Measurements from ENCODE around the gene ZNF518A. TPM values are rescaled to one million over a fixed set of nuclear protein-coding genes. Genes with fewer than 3 reads are reported as not detected.

The ZNF518A gene
- total and polyA plus RNA-seq, 2 of the 13 experiments (the other 11 are each of a cell fraction or from before 2014, with no cell fraction given) = 21.7 to 37.1 TPM

GRCh38 chr10:96089670-96090462 lies 40.2 kb upstream of the ZNF518A start (continued):
- TF ChIP-seq IRF2 (CRISPR knock-in tag; IDR thresholded peaks at IDR 0.05) (peak; percentile 90), ZNF563 (CRISPR knock-in tag; IDR thresholded peaks at IDR 0.05) (0 out of 2 replicates have a peak, but pooled peaks have one; percentile 55), ZNF430 (CRISPR knock-in tag; IDR thresholded peaks at IDR 0.05) (peak; percentile 71), E2F5 (CRISPR knock-in tag; conservative IDR thresholded peaks at IDR 0.05) (peak; percentile 63), GTF2F1 (IDR thresholded peaks at IDR 0.05; ENCODE audit: low read length) (no peak), HMG20A (CRISPR knock-in tag; IDR thresholded peaks at IDR 0.05; ENCODE audit: borderline replicate concordance) (no peak; the same call in 1 of the 2 replicates), PHF8 (CRISPR knock-in tag; IDR thresholded peaks at IDR 0.05) (peak; percentile 85), SAP130 (CRISPR knock-in tag; IDR thresholded peaks at IDR 0.05; ENCODE audit: low read depth) (peak; percentile 92), ARNTL (CRISPR knock-in tag; IDR thresholded peaks at IDR 0.05) (peak; percentile 41; the same call in 1 of the 2 replicates), EP300 (IDR thresholded peaks at IDR 0.05; ENCODE audit: low read depth in 2 of 2, low read length in 2 of 2) (peak; percentile 39 to 57; a peak in 3 of 4 replicates), EP300 (CRISPR knock-in tag; IDR thresholded peaks at IDR 0.05; ENCODE audit: borderline replicate concordance) (peak; percentile 17; the same call in 1 of the 2 replicates), BORCS8-MEF2B (CRISPR knock-in tag; IDR thresholded peaks at IDR 0.05) (peak; percentile 81), RXRB (CRISPR knock-in tag; IDR thresholded peaks at IDR 0.05; ENCODE audit: borderline replicate concordance) (peak; percentile 22; the same call in 1 of the 2 replicates), HOMEZ (CRISPR knock-in tag; IDR thresholded peaks at IDR 0.05; ENCODE audit: low read depth) (peak; percentile 79; the same call in 1 of the 2 replicates), NONO (IDR thresholded peaks at IDR 0.05) (no peak), NONO (CRISPR knock-in tag; conservative IDR thresholded peaks at IDR 0.05) (peak; percentile 50; the same call in 1 of the 2 replicates), ZNF275 (CRISPR knock-in tag; IDR thresholded peaks at IDR 0.05; ENCODE audit: borderline replicate concordance) (peak; percentile 75; the same call in 1 of the 2 replicates), ZBTB10 (CRISPR knock-in tag; IDR thresholded peaks at IDR 0.05; ENCODE audit: borderline replicate concordance) (no peak), ZNF124 (CRISPR knock-in tag; IDR thresholded peaks at IDR 0.05) (no peak; the same call in 1 of the 2 replicates), CEBPG (CRISPR knock-in tag; IDR thresholded peaks at IDR 0.05) (peak; percentile 90), SAFB2 (CRISPR knock-in tag; IDR thresholded peaks at IDR 0.05; ENCODE audit: borderline replicate concordance, low read depth) (peak; percentile 84; the same call in 1 of the 2 replicates), NPAS2 (CRISPR knock-in tag; IDR thresholded peaks at IDR 0.05; ENCODE audit: borderline replicate concordance) (no peak), LBX2 (CRISPR knock-in tag; IDR thresholded peaks at IDR 0.05; ENCODE audit: borderline replicate concordance) (0 out of 2 replicates have a peak, but pooled peaks have one; percentile 57)
